IMR-90 (cell line): Measurements from ENCODE around the gene FAM83F. TPM values are rescaled to one million over a fixed set of nuclear protein-coding genes. Genes with fewer than 3 reads are reported as not detected.

Experiments used
- ATAC-seq: fragments of 200-7000 bp; cut with Tn5 transposase; 2 replicates; pipeline ENCODE4 v1.9.1; 2020; ENCODE audit warnings: low read depth, mild to moderate bottlenecking, moderate library complexity
- BruUV-seq: library from RNA; stranded (reverse); fragments of 400-500 nt; replicated peaks from 2 replicates; lab custom pipeline; 2021; lab: Mats Ljungman, UMichigan
- CTCF ChIA-PET: fragments of 300-600 bp; formaldehyde crosslinking; extraction: SDS; loops from one replicate; lab custom pipeline; 2021; ENCODE audit warnings: antibody characterized with exemption; lab: Yijun Ruan, JAX
- POLR2A ChIA-PET: fragments of 300-600 bp; sonication (Branson Sonifier 250); formaldehyde crosslinking; loops from one replicate; lab custom pipeline; 2022; ENCODE audit warnings: antibody characterized with exemption; ENCODE audit not compliant: unreplicated experiment; lab: Charles Lee
- DNase-seq: peaks from one replicate; pipeline ENCODE4 v3.0.0; 2013
- H2AFZ ChIP-seq: replicated peaks from 2 replicates; pipeline ENCODE3; 2013; ENCODE audit warnings: low read length, mild to moderate bottlenecking; ENCODE audit not compliant: poor library complexity
- H2AK5ac ChIP-seq: 2 replicates; pipeline ENCODE4 v1.6.1; 2013; ENCODE audit warnings: low read depth, low read length, inconsistent platforms
- H2AK9ac ChIP-seq: replicated peaks from 2 replicates; pipeline ENCODE3; 2013; ENCODE audit warnings: mild to moderate bottlenecking, low read depth, low read length, moderate library complexity; ENCODE audit not compliant: poor library complexity
- H2BK120ac ChIP-seq: 2 replicates; pipeline ENCODE4 v1.6.1; 2013; ENCODE audit warnings: low read depth, low read length, inconsistent platforms
- H2BK15ac ChIP-seq: 3 replicates; pipeline ENCODE4 v1.6.1; 2013; ENCODE audit warnings: low read depth, low read length, inconsistent platforms
- H2BK20ac ChIP-seq: 2 replicates; pipeline ENCODE4 v1.6.1; 2013; ENCODE audit warnings: low read depth, mild to moderate bottlenecking, inconsistent platforms, low read length, moderate library complexity
- H2BK5ac ChIP-seq: 2 replicates; pipeline ENCODE4 v1.6.1; 2013; ENCODE audit warnings: mild to moderate bottlenecking, low read depth, low read length, inconsistent platforms; ENCODE audit not compliant: poor library complexity, severe bottlenecking
- H3K14ac ChIP-seq: replicated peaks from 2 replicates; pipeline ENCODE4 v1.6.1; 2013; ENCODE audit warnings: low read depth, low read length, inconsistent platforms
- H3K18ac ChIP-seq: 2 replicates; pipeline ENCODE4 v1.6.1; 2013; ENCODE audit warnings: low read depth, low read length, control low read depth
- H3K23ac ChIP-seq: 2 replicates; pipeline ENCODE4 v1.6.1; 2013; ENCODE audit warnings: low read depth, low read length, inconsistent platforms
- H3K27ac ChIP-seq: 2 replicates; pipeline ENCODE4 v1.5.1; 2013; ENCODE audit warnings: mild to moderate bottlenecking, control low read depth, low read length; ENCODE audit not compliant: insufficient read depth
- H3K27me3 ChIP-seq: 2 replicates; pipeline ENCODE4 v1.6.1; 2013; ENCODE audit warnings: low read length; ENCODE audit not compliant: control insufficient read depth, insufficient read depth
- H3K36me3 ChIP-seq: 2 replicates; pipeline ENCODE4 v1.6.1; 2013; ENCODE audit warnings: low read length, mixed read lengths; ENCODE audit not compliant: control insufficient read depth, insufficient read depth
- H3K4ac ChIP-seq: 2 replicates; pipeline ENCODE4 v1.6.1; 2013; ENCODE audit warnings: low read depth, low read length, inconsistent platforms
- H3K4me1 ChIP-seq: 2 replicates; pipeline ENCODE4 v1.6.1; 2013; ENCODE audit warnings: low read length, mixed read lengths; ENCODE audit not compliant: control insufficient read depth, insufficient read depth
- H3K4me2 ChIP-seq: 2 replicates; pipeline ENCODE4 v1.6.1; 2013; ENCODE audit warnings: low read depth, mild to moderate bottlenecking, control low read depth, low read length, moderate library complexity
- H3K4me3 ChIP-seq: 2 replicates; pipeline ENCODE4 v1.5.1; 2013; ENCODE audit warnings: low read depth, mild to moderate bottlenecking, control low read depth, low read length, moderate library complexity; ENCODE audit not compliant: insufficient read depth
- H3K56ac ChIP-seq: 2 replicates; pipeline ENCODE4 v1.6.1; 2013; ENCODE audit warnings: low read length, inconsistent platforms; ENCODE audit not compliant: insufficient read depth; ENCODE audit errors: extremely low read depth
- H3K79me1 ChIP-seq, 2 experiments: 2 replicates each; pipeline ENCODE4 v1.6.1; 2013; ENCODE audit warnings: low read length in 2 of 2, inconsistent platforms in 1 of 2, low read depth in 1 of 2
- H3K9ac ChIP-seq: 2 replicates; pipeline ENCODE4 v1.6.1; 2013; ENCODE audit warnings: low read depth, low read length, control low read depth
- H3K9me1 ChIP-seq: 2 replicates; pipeline ENCODE4 v1.6.1; 2013; ENCODE audit warnings: low read length, inconsistent platforms; ENCODE audit not compliant: insufficient read depth
- H3K9me3 ChIP-seq: 2 replicates; pipeline ENCODE4 v1.6.1; 2013; ENCODE audit warnings: low read length; ENCODE audit not compliant: control insufficient read depth, insufficient read depth
- H4K20me1 ChIP-seq: 2 replicates; pipeline ENCODE4 v1.6.1; 2013; ENCODE audit warnings: low read length, inconsistent platforms; ENCODE audit not compliant: insufficient read depth
- H4K5ac ChIP-seq: 2 replicates; pipeline ENCODE4 v1.6.1; 2013; ENCODE audit warnings: mild to moderate bottlenecking, low read depth, low read length, control low read depth
- H4K8ac ChIP-seq, 2 experiments: 2 replicates each; pipeline ENCODE4 v1.6.1; 2013; ENCODE audit warnings: low read depth in 2 of 2, low read length in 2 of 2, control low read depth in 1 of 2, inconsistent platforms in 1 of 2
- H4K91ac ChIP-seq: 2 replicates; pipeline ENCODE4 v1.6.1; 2013; ENCODE audit warnings: low read depth, low read length, inconsistent platforms; ENCODE audit not compliant: insufficient read depth
- BHLHE40 ChIP-seq: fragments of 150-350 bp; IDR thresholded peaks from 2 replicates; pipeline ENCODE4 v1.6.1; 2016; ENCODE audit warnings: mild to moderate bottlenecking, low read depth, low read length
- CEBPB ChIP-seq: IDR thresholded peaks from 2 replicates; pipeline ENCODE4 v1.6.1; 2012; ENCODE audit warnings: low read depth, low read length, improper control_type of control experiment
- CHD1 ChIP-seq: IDR thresholded peaks from 2 replicates; pipeline ENCODE4 v1.6.1; 2012; ENCODE audit warnings: low read depth, low read length, improper control_type of control experiment
- ELK1 ChIP-seq: fragments of 150-350 bp; IDR thresholded peaks from 2 replicates; pipeline ENCODE4 v1.6.1; 2016; ENCODE audit warnings: low read depth, mild to moderate bottlenecking, low read length, moderate library complexity, borderline replicate concordance
- FOS ChIP-seq: fragments of 150-350 bp; IDR thresholded peaks from 2 replicates; pipeline ENCODE4 v1.6.1; 2016; ENCODE audit warnings: low read depth, low read length
- MAFK ChIP-seq: IDR thresholded peaks from 2 replicates; pipeline ENCODE4 v1.6.1; 2012; ENCODE audit warnings: low read depth, low read length, improper control_type of control experiment
- NFE2L2 ChIP-seq: fragments of 150-350 bp; IDR thresholded peaks from 2 replicates; pipeline ENCODE4 v1.6.1; 2016; ENCODE audit warnings: low read depth, mild to moderate bottlenecking, low read length
- POLR2A ChIP-seq: IDR thresholded peaks from 2 replicates; pipeline ENCODE4 v1.6.1; 2012; ENCODE audit warnings: mild to moderate bottlenecking, low read depth, low read length
- RAD21 ChIP-seq: IDR thresholded peaks from 2 replicates; pipeline ENCODE4 v1.6.1; 2012; ENCODE audit warnings: low read length, improper control_type of control experiment
- RCOR1 ChIP-seq: IDR thresholded peaks from 2 replicates; pipeline ENCODE4 v1.6.1; 2012; ENCODE audit warnings: mild to moderate bottlenecking, low read length, improper control_type of control experiment; ENCODE audit not compliant: insufficient replicate concordance
- WGBS, 2 experiments: methylation state at CpG; one replicate each; pipeline versions ENCODE4 v1.1.5 to v1.1.7; 2013; ENCODE audit warnings: missing lambda C conversion rate in 2 of 2; ENCODE audit not compliant: insufficient read length in 1 of 2; ENCODE audit errors: extremely low coverage in 2 of 2; 5-methylcytosine and 5-hydroxymethylcytosine counted together
- dilution Hi-C: fragments of 300-500 bp; cut with HindIII; formaldehyde crosslinking; loops from one replicate; pipeline ENCODE4 v1.14.3; 2018; ENCODE audit warnings: low sequenced_read_pairs; ENCODE audit not compliant: unreplicated experiment
- in situ Hi-C: fragments of 300-500 bp; cut with MboI; formaldehyde crosslinking; loops from 3 replicates; pipeline ENCODE4 v1.14.3; 2019; ENCODE audit warnings: low sequenced_read_pairs, inconsistent platforms, mixed read lengths
- intact Hi-C: fragments of 100-400 bp; cut with micrococcal nuclease; formaldehyde crosslinking; loops from 2 replicates; pipeline ENCODE4 v1.10.0; 2022
- polyA plus RNA-seq, 3 experiments: library from polyadenylated mRNA; depleted of rRNA; stranded (reverse); fragments of >200 nt; gene quantifications; 2 replicates each; pipeline ENCODE4 v1.2.3, GENCODE V29; 2012; ENCODE audit warnings: low replicate concordance in 1 of 3
- total RNA-seq: library from RNA; depleted of rRNA; stranded (reverse); fragments of >200 nt; gene quantifications from 2 replicates; pipeline ENCODE4 v1.2.3, GENCODE V29; 2012
- TF ChIP-seq, protein P1 (sequence below): conservative IDR thresholded peaks from 2 replicates; pipeline ENCODE4 v1.5.1; 2012; ENCODE audit warnings: mild to moderate bottlenecking, low read depth, low read length, improper control_type of control experiment
- TF ChIP-seq, protein P2 (sequence below): fragments of 150-350 bp; IDR thresholded peaks from 2 replicates; pipeline ENCODE4 v1.6.1; 2017; ENCODE audit warnings: mild to moderate bottlenecking, antibody characterized with exemption, low read length, low read depth

FAM83F gene
- total and polyA plus RNA-seq, 2 of the 4 experiments (the other 2 are of a cell fraction): not detected

DNA sequence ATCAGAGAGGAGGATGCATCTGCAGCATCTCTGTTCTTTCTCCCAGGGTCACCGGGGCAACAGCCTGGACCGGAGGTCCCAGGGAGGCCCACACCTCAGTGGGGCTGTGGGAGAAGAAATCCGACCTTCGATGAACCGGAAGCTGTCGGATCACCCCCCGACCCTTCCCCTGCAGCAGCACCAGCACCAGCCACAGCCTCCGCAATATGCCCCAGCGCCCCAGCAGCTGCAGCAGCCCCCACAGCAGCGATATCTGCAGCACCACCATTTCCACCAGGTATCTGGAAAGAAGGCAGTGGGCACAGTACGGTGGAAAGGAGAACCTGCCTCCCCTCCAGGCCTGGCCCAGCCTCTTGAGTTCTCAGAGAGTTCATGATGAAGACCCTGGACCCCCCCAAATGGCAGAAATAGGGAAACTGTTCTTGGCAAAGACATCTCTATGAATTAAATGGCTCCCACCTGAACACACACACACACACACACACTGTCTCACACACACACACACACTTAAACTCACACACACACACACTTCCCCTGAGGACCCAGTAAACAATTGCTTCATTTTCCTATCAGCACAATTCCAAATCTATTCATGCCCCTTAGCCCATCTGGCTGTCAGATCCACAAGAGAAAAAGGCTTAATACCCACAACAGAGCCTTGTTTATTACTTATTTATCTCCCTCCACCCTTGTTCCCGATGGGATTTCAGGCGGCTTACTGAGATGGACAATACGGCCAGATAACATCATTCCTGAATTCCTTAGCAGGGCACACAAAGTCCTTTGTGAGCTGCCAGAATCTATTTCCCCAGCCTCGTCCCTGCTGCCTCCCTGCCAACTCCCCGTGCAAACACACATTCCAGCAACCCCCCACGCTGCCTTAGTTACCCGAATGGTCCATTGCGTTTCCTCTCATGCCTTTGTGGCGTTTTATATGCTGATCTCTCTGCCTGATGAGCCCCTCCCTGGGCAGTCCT is 26.5 kb upstream of the FAM83F start:
- no peak for ATAC-seq
- Histone ChIP-seq H3K36me3 (no peaks in the 10 kb centered on the region), H2BK15ac (no peak overlapping the region), H3K23ac (no peak overlapping the region), H3K4me2 (no peak overlapping the region), H3K4me1 (no peaks in the 10 kb centered on the region), H2AFZ (peak overlapping the region; percentile 33), H2AK9ac (peak overlapping the region; percentile 45), H3K27me3 (peaks cover 30% of the 10 kb centered on the region), H3K9me3 (no peaks in the 10 kb centered on the region), H2BK20ac (no peak overlapping the region), H4K8ac (no peak overlapping the region), H3K56ac (no peak overlapping the region), H3K9ac (no peak overlapping the region), H3K4me3 (no peak overlapping the region), H4K91ac (no peak overlapping the region), H2BK5ac (no peak overlapping the region), H2AK5ac (no peak overlapping the region), H3K9me1 (no peaks in the 10 kb centered on the region), H3K27ac (no peak overlapping the region), H3K14ac (no peak overlapping the region), H3K79me1 (no peaks in the 10 kb centered on the region), H4K5ac (no peak overlapping the region), H3K18ac (no peak overlapping the region), H4K20me1 (no peaks in the 10 kb centered on the region), H3K4ac (no peak overlapping the region), H2BK120ac (no peak overlapping the region)
- intact Hi-C loops (no loop called here), dilution Hi-C loops (no loop called here), in situ Hi-C loops (no loop called here)
- POLR2A ChIA-PET: no interaction called here
- DNase-seq: no peak
- TF ChIP-seq, protein P1, sequence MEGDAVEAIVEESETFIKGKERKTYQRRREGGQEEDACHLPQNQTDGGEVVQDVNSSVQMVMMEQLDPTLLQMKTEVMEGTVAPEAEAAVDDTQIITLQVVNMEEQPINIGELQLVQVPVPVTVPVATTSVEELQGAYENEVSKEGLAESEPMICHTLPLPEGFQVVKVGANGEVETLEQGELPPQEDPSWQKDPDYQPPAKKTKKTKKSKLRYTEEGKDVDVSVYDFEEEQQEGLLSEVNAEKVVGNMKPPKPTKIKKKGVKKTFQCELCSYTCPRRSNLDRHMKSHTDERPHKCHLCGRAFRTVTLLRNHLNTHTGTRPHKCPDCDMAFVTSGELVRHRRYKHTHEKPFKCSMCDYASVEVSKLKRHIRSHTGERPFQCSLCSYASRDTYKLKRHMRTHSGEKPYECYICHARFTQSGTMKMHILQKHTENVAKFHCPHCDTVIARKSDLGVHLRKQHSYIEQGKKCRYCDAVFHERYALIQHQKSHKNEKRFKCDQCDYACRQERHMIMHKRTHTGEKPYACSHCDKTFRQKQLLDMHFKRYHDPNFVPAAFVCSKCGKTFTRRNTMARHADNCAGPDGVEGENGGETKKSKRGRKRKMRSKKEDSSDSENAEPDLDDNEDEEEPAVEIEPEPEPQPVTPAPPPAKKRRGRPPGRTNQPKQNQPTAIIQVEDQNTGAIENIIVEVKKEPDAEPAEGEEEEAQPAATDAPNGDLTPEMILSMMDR: no peak
- TF ChIP-seq RCOR1: no peak
- no peak for TF ChIP-seq MAFK
- no peak for TF ChIP-seq CHD1
- TF ChIP-seq RAD21: no peak
- TF ChIP-seq CEBPB: no peak
- no peak for TF ChIP-seq BHLHE40
- TF ChIP-seq POLR2A: no peak
- TF ChIP-seq, protein P2, sequence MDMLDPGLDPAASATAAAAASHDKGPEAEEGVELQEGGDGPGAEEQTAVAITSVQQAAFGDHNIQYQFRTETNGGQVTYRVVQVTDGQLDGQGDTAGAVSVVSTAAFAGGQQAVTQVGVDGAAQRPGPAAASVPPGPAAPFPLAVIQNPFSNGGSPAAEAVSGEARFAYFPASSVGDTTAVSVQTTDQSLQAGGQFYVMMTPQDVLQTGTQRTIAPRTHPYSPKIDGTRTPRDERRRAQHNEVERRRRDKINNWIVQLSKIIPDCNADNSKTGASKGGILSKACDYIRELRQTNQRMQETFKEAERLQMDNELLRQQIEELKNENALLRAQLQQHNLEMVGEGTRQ: no peak
- TF ChIP-seq NFE2L2: no peak
- no peak for TF ChIP-seq FOS
- no peak for TF ChIP-seq ELK1
- 34% methylated on average over 9 of the region's 20 CpGs; no CpG with 5 or more reads in 1 of the 2 experiments for WGBS, 2 experiments
- no TSS peak for BruUV-seq
- CTCF ChIA-PET: no interaction called here
